ENCODE data around the gene CXCL6.

The CXCL6 gene

GRCh38 chr4:73839715-73840114, 3.2 kb downstream of the CXCL6 start:
- no peak for ATAC-seq
- TF ChIP-seq OSR1 (CRISPR knock-in tag; IDR thresholded peaks at IDR 0.05): no peak
- TF ChIP-seq PPARA (CRISPR knock-in tag; IDR thresholded peaks at IDR 0.05; ENCODE audit: borderline replicate concordance): no peak
- no peak for TF ChIP-seq POU6F1 (CRISPR knock-in tag; IDR thresholded peaks at IDR 0.05; ENCODE audit: borderline replicate concordance, low read depth)
- TF ChIP-seq ZFP30 (CRISPR knock-in tag; IDR thresholded peaks at IDR 0.05): no peak
- TF ChIP-seq ZC3H10 (CRISPR knock-in tag; IDR thresholded peaks at IDR 0.05): no peak
- TF ChIP-seq TOX (CRISPR knock-in tag; IDR thresholded peaks at IDR 0.05; ENCODE audit: borderline replicate concordance): no peak
- no peak for TF ChIP-seq ZNF70 (CRISPR knock-in tag; IDR thresholded peaks at IDR 0.05)
- TF ChIP-seq, protein P1, sequence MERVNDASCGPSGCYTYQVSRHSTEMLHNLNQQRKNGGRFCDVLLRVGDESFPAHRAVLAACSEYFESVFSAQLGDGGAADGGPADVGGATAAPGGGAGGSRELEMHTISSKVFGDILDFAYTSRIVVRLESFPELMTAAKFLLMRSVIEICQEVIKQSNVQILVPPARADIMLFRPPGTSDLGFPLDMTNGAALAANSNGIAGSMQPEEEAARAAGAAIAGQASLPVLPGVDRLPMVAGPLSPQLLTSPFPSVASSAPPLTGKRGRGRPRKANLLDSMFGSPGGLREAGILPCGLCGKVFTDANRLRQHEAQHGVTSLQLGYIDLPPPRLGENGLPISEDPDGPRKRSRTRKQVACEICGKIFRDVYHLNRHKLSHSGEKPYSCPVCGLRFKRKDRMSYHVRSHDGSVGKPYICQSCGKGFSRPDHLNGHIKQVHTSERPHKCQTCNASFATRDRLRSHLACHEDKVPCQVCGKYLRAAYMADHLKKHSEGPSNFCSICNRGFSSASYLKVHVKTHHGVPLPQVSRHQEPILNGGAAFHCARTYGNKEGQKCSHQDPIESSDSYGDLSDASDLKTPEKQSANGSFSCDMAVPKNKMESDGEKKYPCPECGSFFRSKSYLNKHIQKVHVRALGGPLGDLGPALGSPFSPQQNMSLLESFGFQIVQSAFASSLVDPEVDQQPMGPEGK (CRISPR knock-in tag; IDR thresholded peaks at IDR 0.05; ENCODE audit: borderline replicate concordance): no peak
- TF ChIP-seq SNAI2 (CRISPR knock-in tag; IDR thresholded peaks at IDR 0.05): no peak
- TF ChIP-seq ZNF8 (CRISPR knock-in tag; IDR thresholded peaks at IDR 0.05): no peak
- no peak for TF ChIP-seq RARB (CRISPR knock-in tag; IDR thresholded peaks at IDR 0.05)
- TF ChIP-seq ARNTL (CRISPR knock-in tag; IDR thresholded peaks at IDR 0.05; ENCODE audit: borderline replicate concordance, low read depth): no peak
- TF ChIP-seq ESRRG (CRISPR knock-in tag; IDR thresholded peaks at IDR 0.05): no peak
- TF ChIP-seq BACH2 (CRISPR knock-in tag; IDR thresholded peaks at IDR 0.05; ENCODE audit: borderline replicate concordance): no peak
- TF ChIP-seq ZFP3 (CRISPR knock-in tag; IDR thresholded peaks at IDR 0.05): no peak
- no peak for TF ChIP-seq CSDC2 (CRISPR knock-in tag; IDR thresholded peaks at IDR 0.05)

- ATAC-seq: no peak
- no peak for TF ChIP-seq ZNF8 (CRISPR knock-in tag; IDR thresholded peaks at IDR 0.05)
- TF ChIP-seq, protein P2, sequence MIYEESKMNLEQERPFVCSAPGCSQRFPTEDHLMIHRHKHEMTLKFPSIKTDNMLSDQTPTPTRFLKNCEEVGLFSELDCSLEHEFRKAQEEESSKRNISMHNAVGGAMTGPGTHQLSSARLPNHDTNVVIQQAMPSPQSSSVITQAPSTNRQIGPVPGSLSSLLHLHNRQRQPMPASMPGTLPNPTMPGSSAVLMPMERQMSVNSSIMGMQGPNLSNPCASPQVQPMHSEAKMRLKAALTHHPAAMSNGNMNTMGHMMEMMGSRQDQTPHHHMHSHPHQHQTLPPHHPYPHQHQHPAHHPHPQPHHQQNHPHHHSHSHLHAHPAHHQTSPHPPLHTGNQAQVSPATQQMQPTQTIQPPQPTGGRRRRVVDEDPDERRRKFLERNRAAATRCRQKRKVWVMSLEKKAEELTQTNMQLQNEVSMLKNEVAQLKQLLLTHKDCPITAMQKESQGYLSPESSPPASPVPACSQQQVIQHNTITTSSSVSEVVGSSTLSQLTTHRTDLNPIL (CRISPR knock-in tag; IDR thresholded peaks at IDR 0.05; ENCODE audit: low read depth): no peak
- no peak for TF ChIP-seq TCF4 (CRISPR knock-in tag; IDR thresholded peaks at IDR 0.05; ENCODE audit: borderline replicate concordance)
- TF ChIP-seq BACH2 (CRISPR knock-in tag; IDR thresholded peaks at IDR 0.05; ENCODE audit: borderline replicate concordance): no peak
- TF ChIP-seq SNAI2 (CRISPR knock-in tag; IDR thresholded peaks at IDR 0.05): no peak
- TF ChIP-seq ESRRG (CRISPR knock-in tag; IDR thresholded peaks at IDR 0.05): no peak
- TF ChIP-seq PPARA (CRISPR knock-in tag; IDR thresholded peaks at IDR 0.05; ENCODE audit: borderline replicate concordance): no peak
- no peak for TF ChIP-seq RARB (CRISPR knock-in tag; IDR thresholded peaks at IDR 0.05)
- TF ChIP-seq ISL1 (CRISPR knock-in tag; IDR thresholded peaks at IDR 0.05): no peak
- TF ChIP-seq OSR1 (CRISPR knock-in tag; IDR thresholded peaks at IDR 0.05): no peak
- TF ChIP-seq ZNF565 (CRISPR knock-in tag; conservative IDR thresholded peaks at IDR 0.05; ENCODE audit: low read depth): no peak
- TF ChIP-seq ZFP3 (CRISPR knock-in tag; IDR thresholded peaks at IDR 0.05): no peak
- TF ChIP-seq ZC3H10 (CRISPR knock-in tag; IDR thresholded peaks at IDR 0.05): no peak
- TF ChIP-seq, protein P1 (CRISPR knock-in tag; IDR thresholded peaks at IDR 0.05; ENCODE audit: borderline replicate concordance): no peak
- TF ChIP-seq CSRNP3 (CRISPR knock-in tag; IDR thresholded peaks at IDR 0.05): no peak
These were observed 4.9 kb downstream of the CXCL6 start for GRCh38 chr4:73841243-73841925.

- TF ChIP-seq ZNF8 (CRISPR knock-in tag; IDR thresholded peaks at IDR 0.05) (no peak), PPARA (CRISPR knock-in tag; IDR thresholded peaks at IDR 0.05; ENCODE audit: borderline replicate concordance) (no peak), POU6F1 (CRISPR knock-in tag; IDR thresholded peaks at IDR 0.05; ENCODE audit: borderline replicate concordance, low read depth) (no peak), CSRNP3 (CRISPR knock-in tag; IDR thresholded peaks at IDR 0.05) (no peak), ISL1 (CRISPR knock-in tag; IDR thresholded peaks at IDR 0.05) (no peak)
- TF ChIP-seq, protein P3, sequence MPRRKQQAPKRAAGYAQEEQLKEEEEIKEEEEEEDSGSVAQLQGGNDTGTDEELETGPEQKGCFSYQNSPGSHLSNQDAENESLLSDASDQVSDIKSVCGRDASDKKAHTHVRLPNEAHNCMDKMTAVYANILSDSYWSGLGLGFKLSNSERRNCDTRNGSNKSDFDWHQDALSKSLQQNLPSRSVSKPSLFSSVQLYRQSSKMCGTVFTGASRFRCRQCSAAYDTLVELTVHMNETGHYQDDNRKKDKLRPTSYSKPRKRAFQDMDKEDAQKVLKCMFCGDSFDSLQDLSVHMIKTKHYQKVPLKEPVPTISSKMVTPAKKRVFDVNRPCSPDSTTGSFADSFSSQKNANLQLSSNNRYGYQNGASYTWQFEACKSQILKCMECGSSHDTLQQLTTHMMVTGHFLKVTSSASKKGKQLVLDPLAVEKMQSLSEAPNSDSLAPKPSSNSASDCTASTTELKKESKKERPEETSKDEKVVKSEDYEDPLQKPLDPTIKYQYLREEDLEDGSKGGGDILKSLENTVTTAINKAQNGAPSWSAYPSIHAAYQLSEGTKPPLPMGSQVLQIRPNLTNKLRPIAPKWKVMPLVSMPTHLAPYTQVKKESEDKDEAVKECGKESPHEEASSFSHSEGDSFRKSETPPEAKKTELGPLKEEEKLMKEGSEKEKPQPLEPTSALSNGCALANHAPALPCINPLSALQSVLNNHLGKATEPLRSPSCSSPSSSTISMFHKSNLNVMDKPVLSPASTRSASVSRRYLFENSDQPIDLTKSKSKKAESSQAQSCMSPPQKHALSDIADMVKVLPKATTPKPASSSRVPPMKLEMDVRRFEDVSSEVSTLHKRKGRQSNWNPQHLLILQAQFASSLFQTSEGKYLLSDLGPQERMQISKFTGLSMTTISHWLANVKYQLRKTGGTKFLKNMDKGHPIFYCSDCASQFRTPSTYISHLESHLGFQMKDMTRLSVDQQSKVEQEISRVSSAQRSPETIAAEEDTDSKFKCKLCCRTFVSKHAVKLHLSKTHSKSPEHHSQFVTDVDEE (CRISPR knock-in tag; IDR thresholded peaks at IDR 0.05): no peak
- ATAC-seq: no peak
These were observed 6.2 kb downstream of the CXCL6 start for GRCh38 chr4:73842696-73843095.
